Measurements from ENCODE around the gene ASB13. TPM values are rescaled to one million over a fixed set of nuclear protein-coding genes. Genes with fewer than 3 reads are reported as not detected.

ASB13 gene
- total RNA-seq, 1 donor from 2014 or later, result 15.3 TPM

DNA sequence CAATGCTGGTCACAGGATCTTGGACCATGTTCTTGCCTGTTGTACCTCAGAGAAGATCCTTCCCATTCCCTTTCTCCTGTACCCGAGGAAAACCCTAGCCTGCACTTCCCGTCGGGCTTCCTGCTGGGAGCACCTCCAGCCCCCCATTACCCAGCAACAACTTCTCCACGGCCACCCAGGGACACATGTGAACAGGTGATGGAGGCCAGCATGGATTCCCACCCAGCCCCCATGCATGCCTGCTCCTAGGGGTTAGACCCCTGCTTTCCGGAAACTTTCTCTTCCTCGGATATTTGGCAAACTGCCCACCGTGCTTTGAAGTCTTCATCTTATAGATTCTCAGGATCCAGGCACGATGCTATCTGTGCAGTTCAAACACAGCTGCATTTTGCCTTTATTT, 74.3 kb downstream of the ASB13 start:
- Histone ChIP-seq H3K4me1 (peaks cover 0 to 11% of the 10 kb centered on the region in 2 donors), H3K9me3 (no peaks in the 10 kb centered on the region), H3K27ac (no peak overlapping the region), H3K27me3 (no peaks in the 10 kb centered on the region), H3K4me3 (no peak overlapping the region), H3K36me3 (no peaks in the 10 kb centered on the region)
- TF ChIP-seq, protein P1, sequence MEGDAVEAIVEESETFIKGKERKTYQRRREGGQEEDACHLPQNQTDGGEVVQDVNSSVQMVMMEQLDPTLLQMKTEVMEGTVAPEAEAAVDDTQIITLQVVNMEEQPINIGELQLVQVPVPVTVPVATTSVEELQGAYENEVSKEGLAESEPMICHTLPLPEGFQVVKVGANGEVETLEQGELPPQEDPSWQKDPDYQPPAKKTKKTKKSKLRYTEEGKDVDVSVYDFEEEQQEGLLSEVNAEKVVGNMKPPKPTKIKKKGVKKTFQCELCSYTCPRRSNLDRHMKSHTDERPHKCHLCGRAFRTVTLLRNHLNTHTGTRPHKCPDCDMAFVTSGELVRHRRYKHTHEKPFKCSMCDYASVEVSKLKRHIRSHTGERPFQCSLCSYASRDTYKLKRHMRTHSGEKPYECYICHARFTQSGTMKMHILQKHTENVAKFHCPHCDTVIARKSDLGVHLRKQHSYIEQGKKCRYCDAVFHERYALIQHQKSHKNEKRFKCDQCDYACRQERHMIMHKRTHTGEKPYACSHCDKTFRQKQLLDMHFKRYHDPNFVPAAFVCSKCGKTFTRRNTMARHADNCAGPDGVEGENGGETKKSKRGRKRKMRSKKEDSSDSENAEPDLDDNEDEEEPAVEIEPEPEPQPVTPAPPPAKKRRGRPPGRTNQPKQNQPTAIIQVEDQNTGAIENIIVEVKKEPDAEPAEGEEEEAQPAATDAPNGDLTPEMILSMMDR (IDR thresholded peaks at IDR 0.05), result no peak
- intact Hi-C loops (cut with DNase I), result no loop called here
- DNase-seq (ENCODE audit: low spot score in 2 of 2), result no peak

DNA sequence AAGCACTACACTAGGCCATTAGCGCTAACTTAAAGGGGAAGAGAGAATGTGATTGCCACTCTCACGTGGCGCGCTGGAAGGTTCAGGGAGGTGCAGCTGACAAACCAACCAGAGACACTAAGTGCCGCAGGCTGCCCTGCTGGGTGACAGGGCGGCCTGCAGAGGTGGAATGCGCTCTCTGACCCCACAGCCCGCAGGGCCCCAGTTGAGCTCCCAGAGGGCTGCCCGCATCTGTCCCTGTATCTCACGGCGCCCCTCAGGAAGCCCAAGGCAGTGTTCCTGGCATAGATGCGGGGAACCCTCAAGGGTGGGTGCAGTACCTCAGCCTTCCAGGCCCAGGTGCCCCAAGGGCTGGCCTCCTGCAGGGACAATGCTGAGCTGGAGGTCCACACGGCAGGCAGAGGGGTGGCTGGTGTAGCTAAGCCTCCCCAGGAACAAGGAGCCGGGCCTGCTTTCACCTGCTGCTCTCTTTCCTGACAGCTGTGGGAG, 75.0 kb downstream of the ASB13 start:
- H3K4me3 ChIP-seq, result no peak overlapping the region
- intact Hi-C loops (cut with DNase I), result no loop called here
- TF ChIP-seq, protein P1 (IDR thresholded peaks at IDR 0.05), result no peak
- DNase-seq (ENCODE audit: low spot score in 2 of 2), result no peak
- no peaks in the 10 kb centered on the region for H3K36me3 ChIP-seq
- H3K27me3 ChIP-seq, result no peaks in the 10 kb centered on the region
- no peak overlapping the region for H3K27ac ChIP-seq
- H3K4me1 ChIP-seq, result peaks cover 0 to 8% of the 10 kb centered on the region in 2 donors
- H3K9me3 ChIP-seq, result no peaks in the 10 kb centered on the region

- TF ChIP-seq, protein P1 (IDR thresholded peaks at IDR 0.05), result no peak
- DNase-seq (ENCODE audit: low spot score in 2 of 2), result no peak
- H3K4me1 ChIP-seq, result peaks cover 0 to 8% of the 10 kb centered on the region in 2 donors
- no peak overlapping the region for H3K27ac ChIP-seq
- no peak overlapping the region for H3K4me3 ChIP-seq
- H3K27me3 ChIP-seq, result no peaks in the 10 kb centered on the region
- no peaks in the 10 kb centered on the region for H3K36me3 ChIP-seq
- no peaks in the 10 kb centered on the region for H3K9me3 ChIP-seq
- intact Hi-C loops (cut with DNase I), result no loop called here
These were observed 75.6 kb downstream of the ASB13 start for GRCh38 chr10:5590816-5591215.

DNA sequence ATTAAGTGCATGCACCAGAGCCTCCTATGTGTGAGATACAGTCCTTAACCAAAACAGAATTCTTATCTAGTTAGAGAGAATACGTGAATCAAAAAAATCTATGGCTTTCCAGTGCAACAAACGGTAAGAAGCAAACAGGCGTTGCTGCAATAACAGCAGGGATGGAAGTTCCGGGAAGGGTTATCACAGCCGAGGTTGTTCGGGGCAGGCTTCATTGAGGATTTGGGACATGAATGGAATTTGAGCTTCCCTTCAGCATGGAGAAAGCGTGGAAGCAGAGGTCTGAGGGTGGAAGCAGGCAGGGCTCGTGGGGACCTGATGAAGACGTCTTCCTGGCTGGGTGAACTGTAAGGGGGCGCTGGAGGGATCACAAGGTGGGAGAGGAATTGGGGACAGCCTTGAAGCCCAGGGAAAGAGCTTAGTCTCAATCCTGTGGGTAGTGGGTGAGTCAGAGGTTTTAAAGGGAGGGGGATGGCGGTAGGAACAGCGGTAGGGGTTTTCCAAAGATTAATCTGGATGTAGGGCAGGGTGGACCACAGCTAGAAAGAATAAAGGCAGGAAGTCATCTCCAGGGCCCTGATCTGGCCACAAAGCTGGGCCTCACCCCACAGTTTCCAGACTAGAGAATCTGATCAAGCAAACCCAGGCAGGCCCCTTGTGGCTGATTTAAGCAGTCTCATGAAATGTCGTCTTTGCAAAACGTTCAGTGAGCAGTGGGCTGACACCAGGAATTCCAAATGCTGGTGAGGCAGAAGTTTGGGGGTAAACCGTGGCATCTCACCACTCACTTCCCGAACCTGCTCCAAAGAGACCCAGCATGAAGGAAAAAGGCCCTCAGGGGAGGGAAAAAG, 76.5 kb downstream of the ASB13 start:
- no peak overlapping the region for H3K27ac ChIP-seq
- no peak overlapping the region for H3K4me3 ChIP-seq
- no peaks in the 10 kb centered on the region for H3K36me3 ChIP-seq
- TF ChIP-seq, protein P1 (IDR thresholded peaks at IDR 0.05), result peak in 1 of 3 experiments; percentile 10
- peaks cover 0 to 13% of the 10 kb centered on the region in 2 donors for H3K4me1 ChIP-seq
- no peaks in the 10 kb centered on the region for H3K27me3 ChIP-seq
- no peak for DNase-seq (ENCODE audit: low spot score in 2 of 2)
- H3K9me3 ChIP-seq, result no peaks in the 10 kb centered on the region
- intact Hi-C loops (cut with DNase I), result no loop called here

- Histone ChIP-seq H3K27me3 (no peaks in the 10 kb centered on the region), H3K4me3 (no peak overlapping the region), H3K27ac (no peak overlapping the region), H3K9me3 (no peaks in the 10 kb centered on the region), H3K4me1 (peaks cover 0 to 8% of the 10 kb centered on the region in 2 donors), H3K36me3 (no peaks in the 10 kb centered on the region)
- TF ChIP-seq, protein P1 (IDR thresholded peaks at IDR 0.05), result no peak
- intact Hi-C loops (cut with DNase I), result no loop called here
- no peak for DNase-seq (ENCODE audit: low spot score in 2 of 2)
These were observed 77.3 kb downstream of the ASB13 start for GRCh38 chr10:5589011-5589660.

Other genes starting within 250 kb of the ASB13 start
- gene CALML5, start 167.0 kb downstream of the ASB13 start, total RNA-seq, result not detected
- not detected for gene CALML3, start 141.6 kb downstream of the ASB13 start, total RNA-seq
- gene TASOR2, start 18.2 kb upstream of the ASB13 start, total RNA-seq, result 12.2 TPM
- 173 TPM for gene GDI2, start 146.8 kb upstream of the ASB13 start, total RNA-seq
- gene ANKRD16, start 223.3 kb upstream of the ASB13 start, total RNA-seq, result 10.4 TPM
- 43.0 TPM for gene FBH1, start 223.6 kb upstream of the ASB13 start, total RNA-seq

Measured in ascending aorta (tissue), 2 donors.